Fibroblast of lung (primary cell): ENCODE measurements around the gene SLC35C1.

ENCODE experiments used
- EZH2 ChIP-seq: IDR thresholded peaks from 2 replicates; pipeline ENCODE4 v1.5.1; 2012; ENCODE audit warnings: low read length, control low read depth, mild to moderate bottlenecking; ENCODE audit errors: missing control alignments
- TF ChIP-seq, protein P1 (sequence below), 2 donors: IDR thresholded peaks in 1 of 2; conservative IDR thresholded peaks in 1 of 2; 1 replicate in 1 of 2; 2 replicates in 1 of 2; pipeline ENCODE4 v1.5.1; 2011 to 2012; ENCODE audit warnings: low read length in 2 of 2, control low read depth in 1 of 2, inconsistent platforms in 1 of 2, low read depth in 1 of 2, mild to moderate bottlenecking in 1 of 2

- TF ChIP-seq, protein P1, sequence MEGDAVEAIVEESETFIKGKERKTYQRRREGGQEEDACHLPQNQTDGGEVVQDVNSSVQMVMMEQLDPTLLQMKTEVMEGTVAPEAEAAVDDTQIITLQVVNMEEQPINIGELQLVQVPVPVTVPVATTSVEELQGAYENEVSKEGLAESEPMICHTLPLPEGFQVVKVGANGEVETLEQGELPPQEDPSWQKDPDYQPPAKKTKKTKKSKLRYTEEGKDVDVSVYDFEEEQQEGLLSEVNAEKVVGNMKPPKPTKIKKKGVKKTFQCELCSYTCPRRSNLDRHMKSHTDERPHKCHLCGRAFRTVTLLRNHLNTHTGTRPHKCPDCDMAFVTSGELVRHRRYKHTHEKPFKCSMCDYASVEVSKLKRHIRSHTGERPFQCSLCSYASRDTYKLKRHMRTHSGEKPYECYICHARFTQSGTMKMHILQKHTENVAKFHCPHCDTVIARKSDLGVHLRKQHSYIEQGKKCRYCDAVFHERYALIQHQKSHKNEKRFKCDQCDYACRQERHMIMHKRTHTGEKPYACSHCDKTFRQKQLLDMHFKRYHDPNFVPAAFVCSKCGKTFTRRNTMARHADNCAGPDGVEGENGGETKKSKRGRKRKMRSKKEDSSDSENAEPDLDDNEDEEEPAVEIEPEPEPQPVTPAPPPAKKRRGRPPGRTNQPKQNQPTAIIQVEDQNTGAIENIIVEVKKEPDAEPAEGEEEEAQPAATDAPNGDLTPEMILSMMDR (conservative IDR thresholded peaks at IDR 0.05 in 1 of 2, IDR thresholded peaks at IDR 0.05 in 1 of 2; ENCODE audit: low read depth in 1 of 2, low read length in 2 of 2): no peak
- TF ChIP-seq EZH2: no peak
Observed at GRCh38 chr11:45815747-45816146, 10.8 kb downstream of the SLC35C1 start.
